ENCODE measurements around the gene MKX. TPM values are rescaled to one million over a fixed set of nuclear protein-coding genes. Genes with fewer than 3 reads are reported as not detected.

Gene MKX
- total RNA-seq, 1 experiment from 2014 or later: not detected

- Histone ChIP-seq H3K4me1 (ENCODE audit: control insufficient read depth, insufficient read depth, low read length) (no peaks in the 10 kb centered on the region), H3K27me3 (ENCODE audit: control insufficient read depth, insufficient read depth, low read length) (no peaks in the 10 kb centered on the region), H3K9me3 (ENCODE audit: control insufficient read depth, insufficient read depth, low read depth, low read length) (no peaks in the 10 kb centered on the region), H3K27ac (ENCODE audit: low read length) (no peak overlapping the region), H3K36me3 (ENCODE audit: control insufficient read depth, insufficient read depth, low read length) (no peaks in the 10 kb centered on the region), H3K4me3 (ENCODE audit: low read depth in 2 of 2, low read length in 2 of 2) (no peak overlapping the region)
- POLR2A ChIA-PET: no interaction called here
- CTCF ChIA-PET: no interaction called here
- DNase-seq (ENCODE audit: low read depth, low spot score) (no peak), ATAC-seq (no peak)
- in situ Hi-C loops (cut with HindIII; ENCODE audit: low pct_unique_long_range_greater_than_20kb, low sequenced_read_pairs): no loop called here
- intact Hi-C loops (cut with micrococcal nuclease; ENCODE audit: unreplicated experiment): no loop called here
- TF ChIP-seq TCF7L2 (IDR thresholded peaks at IDR 0.05; ENCODE audit: low read depth, low read length): no peak
- no peak for TF ChIP-seq CTCF (IDR thresholded peaks at IDR 0.05)
- no peak for TF ChIP-seq POLR2AphosphoS5 (IDR thresholded peaks at IDR 0.05; ENCODE audit: low read depth, low read length)
- TF ChIP-seq SIN3A (IDR thresholded peaks at IDR 0.05; ENCODE audit: borderline replicate concordance, insufficient read depth, low read depth, low read length): no peak
- TF ChIP-seq REST (IDR thresholded peaks at IDR 0.05; ENCODE audit: insufficient read depth in 1 of 2, low read depth in 2 of 2, low read length in 1 of 2): no peak
- BruUV-seq (replicated peaks): no TSS peak
Observed at GRCh38 chr10:27635699-27636270, 109.8 kb downstream of the MKX start.

- Histone ChIP-seq H3K27ac (ENCODE audit: low read length) (no peak overlapping the region), H3K4me1 (ENCODE audit: control insufficient read depth, insufficient read depth, low read length) (no peaks in the 10 kb centered on the region), H3K27me3 (ENCODE audit: control insufficient read depth, insufficient read depth, low read length) (no peaks in the 10 kb centered on the region), H3K9me3 (ENCODE audit: control insufficient read depth, insufficient read depth, low read depth, low read length) (no peaks in the 10 kb centered on the region), H3K36me3 (ENCODE audit: control insufficient read depth, insufficient read depth, low read length) (no peaks in the 10 kb centered on the region), H3K4me3 (ENCODE audit: low read depth in 2 of 2, low read length in 2 of 2) (no peak overlapping the region)
- ATAC-seq (no peak), DNase-seq (ENCODE audit: low read depth, low spot score) (no peak)
- BruUV-seq (replicated peaks): no TSS peak
- intact Hi-C loops (cut with micrococcal nuclease; ENCODE audit: unreplicated experiment) (no loop called here), in situ Hi-C loops (cut with HindIII; ENCODE audit: low pct_unique_long_range_greater_than_20kb, low sequenced_read_pairs) (no loop called here)
- TF ChIP-seq POLR2AphosphoS5 (IDR thresholded peaks at IDR 0.05; ENCODE audit: low read depth, low read length): no peak
- TF ChIP-seq SIN3A (IDR thresholded peaks at IDR 0.05; ENCODE audit: borderline replicate concordance, insufficient read depth, low read depth, low read length): no peak
- no peak for TF ChIP-seq CTCF (IDR thresholded peaks at IDR 0.05)
- TF ChIP-seq REST (IDR thresholded peaks at IDR 0.05; ENCODE audit: insufficient read depth in 1 of 2, low read depth in 2 of 2, low read length in 1 of 2): no peak
- TF ChIP-seq TCF7L2 (IDR thresholded peaks at IDR 0.05; ENCODE audit: low read depth, low read length): no peak
- ChIA-PET POLR2A (no interaction called here), CTCF (no interaction called here)
Observed at GRCh38 chr10:27635290-27635689, 110.3 kb downstream of the MKX start.

Data from Panc1 (cell line).